IMR-90 (cell line): ENCODE measurements around the gene NPHP4. TPM values are rescaled to one million over a fixed set of nuclear protein-coding genes. Genes with fewer than 3 reads are reported as not detected.

ENCODE experiments used
- ATAC-seq: fragments of 200-7000 bp; cut with Tn5 transposase; 2 replicates; pipeline ENCODE4 v1.9.1; 2020; ENCODE audit warnings: low read depth, mild to moderate bottlenecking, moderate library complexity
- BruUV-seq: library from RNA; stranded (reverse); fragments of 400-500 nt; replicated peaks from 2 replicates; lab custom pipeline; 2021; lab: Mats Ljungman, UMichigan
- CTCF ChIA-PET: fragments of 300-600 bp; formaldehyde crosslinking; extraction: SDS; loops from one replicate; lab custom pipeline; 2021; ENCODE audit warnings: antibody characterized with exemption; lab: Yijun Ruan, JAX
- POLR2A ChIA-PET: fragments of 300-600 bp; sonication (Branson Sonifier 250); formaldehyde crosslinking; loops from one replicate; lab custom pipeline; 2022; ENCODE audit warnings: antibody characterized with exemption; ENCODE audit not compliant: unreplicated experiment; lab: Charles Lee
- DNase-seq: peaks from one replicate; pipeline ENCODE4 v3.0.0; 2013
- H2AFZ ChIP-seq: replicated peaks from 2 replicates; pipeline ENCODE3; 2013; ENCODE audit warnings: low read length, mild to moderate bottlenecking; ENCODE audit not compliant: poor library complexity
- H2AK5ac ChIP-seq: 2 replicates; pipeline ENCODE4 v1.6.1; 2013; ENCODE audit warnings: low read depth, low read length, inconsistent platforms
- H2AK9ac ChIP-seq: replicated peaks from 2 replicates; pipeline ENCODE3; 2013; ENCODE audit warnings: mild to moderate bottlenecking, low read depth, low read length, moderate library complexity; ENCODE audit not compliant: poor library complexity
- H2BK120ac ChIP-seq: 2 replicates; pipeline ENCODE4 v1.6.1; 2013; ENCODE audit warnings: low read depth, low read length, inconsistent platforms
- H2BK15ac ChIP-seq: 3 replicates; pipeline ENCODE4 v1.6.1; 2013; ENCODE audit warnings: low read depth, low read length, inconsistent platforms
- H2BK20ac ChIP-seq: 2 replicates; pipeline ENCODE4 v1.6.1; 2013; ENCODE audit warnings: low read depth, mild to moderate bottlenecking, inconsistent platforms, low read length, moderate library complexity
- H2BK5ac ChIP-seq: 2 replicates; pipeline ENCODE4 v1.6.1; 2013; ENCODE audit warnings: mild to moderate bottlenecking, low read depth, low read length, inconsistent platforms; ENCODE audit not compliant: poor library complexity, severe bottlenecking
- H3K14ac ChIP-seq: replicated peaks from 2 replicates; pipeline ENCODE4 v1.6.1; 2013; ENCODE audit warnings: low read depth, low read length, inconsistent platforms
- H3K18ac ChIP-seq: 2 replicates; pipeline ENCODE4 v1.6.1; 2013; ENCODE audit warnings: low read depth, low read length, control low read depth
- H3K23ac ChIP-seq: 2 replicates; pipeline ENCODE4 v1.6.1; 2013; ENCODE audit warnings: low read depth, low read length, inconsistent platforms
- H3K27ac ChIP-seq: 2 replicates; pipeline ENCODE4 v1.5.1; 2013; ENCODE audit warnings: mild to moderate bottlenecking, control low read depth, low read length; ENCODE audit not compliant: insufficient read depth
- H3K27me3 ChIP-seq: 2 replicates; pipeline ENCODE4 v1.6.1; 2013; ENCODE audit warnings: low read length; ENCODE audit not compliant: control insufficient read depth, insufficient read depth
- H3K36me3 ChIP-seq: 2 replicates; pipeline ENCODE4 v1.6.1; 2013; ENCODE audit warnings: low read length, mixed read lengths; ENCODE audit not compliant: control insufficient read depth, insufficient read depth
- H3K4ac ChIP-seq: 2 replicates; pipeline ENCODE4 v1.6.1; 2013; ENCODE audit warnings: low read depth, low read length, inconsistent platforms
- H3K4me1 ChIP-seq: 2 replicates; pipeline ENCODE4 v1.6.1; 2013; ENCODE audit warnings: low read length, mixed read lengths; ENCODE audit not compliant: control insufficient read depth, insufficient read depth
- H3K4me2 ChIP-seq: 2 replicates; pipeline ENCODE4 v1.6.1; 2013; ENCODE audit warnings: low read depth, mild to moderate bottlenecking, control low read depth, low read length, moderate library complexity
- H3K4me3 ChIP-seq: 2 replicates; pipeline ENCODE4 v1.5.1; 2013; ENCODE audit warnings: low read depth, mild to moderate bottlenecking, control low read depth, low read length, moderate library complexity; ENCODE audit not compliant: insufficient read depth
- H3K56ac ChIP-seq: 2 replicates; pipeline ENCODE4 v1.6.1; 2013; ENCODE audit warnings: low read length, inconsistent platforms; ENCODE audit not compliant: insufficient read depth; ENCODE audit errors: extremely low read depth
- H3K79me1 ChIP-seq, 2 experiments: 2 replicates each; pipeline ENCODE4 v1.6.1; 2013; ENCODE audit warnings: low read length in 2 of 2, inconsistent platforms in 1 of 2, low read depth in 1 of 2
- H3K9ac ChIP-seq: 2 replicates; pipeline ENCODE4 v1.6.1; 2013; ENCODE audit warnings: low read depth, low read length, control low read depth
- H3K9me1 ChIP-seq: 2 replicates; pipeline ENCODE4 v1.6.1; 2013; ENCODE audit warnings: low read length, inconsistent platforms; ENCODE audit not compliant: insufficient read depth
- H3K9me3 ChIP-seq: 2 replicates; pipeline ENCODE4 v1.6.1; 2013; ENCODE audit warnings: low read length; ENCODE audit not compliant: control insufficient read depth, insufficient read depth
- H4K20me1 ChIP-seq: 2 replicates; pipeline ENCODE4 v1.6.1; 2013; ENCODE audit warnings: low read length, inconsistent platforms; ENCODE audit not compliant: insufficient read depth
- H4K5ac ChIP-seq: 2 replicates; pipeline ENCODE4 v1.6.1; 2013; ENCODE audit warnings: mild to moderate bottlenecking, low read depth, low read length, control low read depth
- H4K8ac ChIP-seq, 2 experiments: 2 replicates each; pipeline ENCODE4 v1.6.1; 2013; ENCODE audit warnings: low read depth in 2 of 2, low read length in 2 of 2, control low read depth in 1 of 2, inconsistent platforms in 1 of 2
- H4K91ac ChIP-seq: 2 replicates; pipeline ENCODE4 v1.6.1; 2013; ENCODE audit warnings: low read depth, low read length, inconsistent platforms; ENCODE audit not compliant: insufficient read depth
- BHLHE40 ChIP-seq: fragments of 150-350 bp; IDR thresholded peaks from 2 replicates; pipeline ENCODE4 v1.6.1; 2016; ENCODE audit warnings: mild to moderate bottlenecking, low read depth, low read length
- CEBPB ChIP-seq: IDR thresholded peaks from 2 replicates; pipeline ENCODE4 v1.6.1; 2012; ENCODE audit warnings: low read depth, low read length, improper control_type of control experiment
- CHD1 ChIP-seq: IDR thresholded peaks from 2 replicates; pipeline ENCODE4 v1.6.1; 2012; ENCODE audit warnings: low read depth, low read length, improper control_type of control experiment
- FOS ChIP-seq: fragments of 150-350 bp; IDR thresholded peaks from 2 replicates; pipeline ENCODE4 v1.6.1; 2016; ENCODE audit warnings: low read depth, low read length
- MAZ ChIP-seq: IDR thresholded peaks from 2 replicates; pipeline ENCODE4 v1.6.1; 2012; ENCODE audit warnings: low read depth, mild to moderate bottlenecking, low read length, improper control_type of control experiment, moderate library complexity, borderline replicate concordance
- MXI1 ChIP-seq: IDR thresholded peaks from 2 replicates; pipeline ENCODE4 v1.6.1; 2012; ENCODE audit warnings: low read depth, mild to moderate bottlenecking, low read length, moderate library complexity, borderline replicate concordance
- RCOR1 ChIP-seq: IDR thresholded peaks from 2 replicates; pipeline ENCODE4 v1.6.1; 2012; ENCODE audit warnings: mild to moderate bottlenecking, low read length, improper control_type of control experiment; ENCODE audit not compliant: insufficient replicate concordance
- SMC3 ChIP-seq: fragments of 150-350 bp; IDR thresholded peaks from 2 replicates; pipeline ENCODE4 v1.6.1; 2016; ENCODE audit warnings: low read depth, mild to moderate bottlenecking, antibody characterized with exemption, low read length, moderate library complexity
- WGBS, 2 experiments: methylation state at CpG; one replicate each; pipeline versions ENCODE4 v1.1.5 to v1.1.7; 2013; ENCODE audit warnings: missing lambda C conversion rate in 2 of 2; ENCODE audit not compliant: insufficient read length in 1 of 2; ENCODE audit errors: extremely low coverage in 2 of 2; 5-methylcytosine and 5-hydroxymethylcytosine counted together
- dilution Hi-C: fragments of 300-500 bp; cut with HindIII; formaldehyde crosslinking; loops from one replicate; pipeline ENCODE4 v1.14.3; 2018; ENCODE audit warnings: low sequenced_read_pairs; ENCODE audit not compliant: unreplicated experiment
- in situ Hi-C: fragments of 300-500 bp; cut with MboI; formaldehyde crosslinking; loops from 3 replicates; pipeline ENCODE4 v1.14.3; 2019; ENCODE audit warnings: low sequenced_read_pairs, inconsistent platforms, mixed read lengths
- intact Hi-C: fragments of 100-400 bp; cut with micrococcal nuclease; formaldehyde crosslinking; loops from 2 replicates; pipeline ENCODE4 v1.10.0; 2022
- polyA plus RNA-seq, 3 experiments: library from polyadenylated mRNA; depleted of rRNA; stranded (reverse); fragments of >200 nt; gene quantifications; 2 replicates each; pipeline ENCODE4 v1.2.3, GENCODE V29; 2012; ENCODE audit warnings: low replicate concordance in 1 of 3
- total RNA-seq: library from RNA; depleted of rRNA; stranded (reverse); fragments of >200 nt; gene quantifications from 2 replicates; pipeline ENCODE4 v1.2.3, GENCODE V29; 2012
- TF ChIP-seq, protein P1 (sequence below): fragments of 150-350 bp; IDR thresholded peaks from 2 replicates; pipeline ENCODE4 v1.6.1; 2016; ENCODE audit warnings: low read depth, mild to moderate bottlenecking, low read length, moderate library complexity, borderline replicate concordance
- TF ChIP-seq, protein P2 (sequence below): conservative IDR thresholded peaks from 2 replicates; pipeline ENCODE4 v1.5.1; 2012; ENCODE audit warnings: mild to moderate bottlenecking, low read depth, low read length, improper control_type of control experiment
- TF ChIP-seq, protein P3 (sequence below): fragments of 150-350 bp; IDR thresholded peaks from 2 replicates; pipeline ENCODE4 v1.6.1; 2017; ENCODE audit warnings: mild to moderate bottlenecking, antibody characterized with exemption, low read length, low read depth

Gene NPHP4
- total and polyA plus RNA-seq, 2 of the 4 experiments (the other 2 are of a cell fraction), result 2.0 to 5.5 TPM

DNA sequence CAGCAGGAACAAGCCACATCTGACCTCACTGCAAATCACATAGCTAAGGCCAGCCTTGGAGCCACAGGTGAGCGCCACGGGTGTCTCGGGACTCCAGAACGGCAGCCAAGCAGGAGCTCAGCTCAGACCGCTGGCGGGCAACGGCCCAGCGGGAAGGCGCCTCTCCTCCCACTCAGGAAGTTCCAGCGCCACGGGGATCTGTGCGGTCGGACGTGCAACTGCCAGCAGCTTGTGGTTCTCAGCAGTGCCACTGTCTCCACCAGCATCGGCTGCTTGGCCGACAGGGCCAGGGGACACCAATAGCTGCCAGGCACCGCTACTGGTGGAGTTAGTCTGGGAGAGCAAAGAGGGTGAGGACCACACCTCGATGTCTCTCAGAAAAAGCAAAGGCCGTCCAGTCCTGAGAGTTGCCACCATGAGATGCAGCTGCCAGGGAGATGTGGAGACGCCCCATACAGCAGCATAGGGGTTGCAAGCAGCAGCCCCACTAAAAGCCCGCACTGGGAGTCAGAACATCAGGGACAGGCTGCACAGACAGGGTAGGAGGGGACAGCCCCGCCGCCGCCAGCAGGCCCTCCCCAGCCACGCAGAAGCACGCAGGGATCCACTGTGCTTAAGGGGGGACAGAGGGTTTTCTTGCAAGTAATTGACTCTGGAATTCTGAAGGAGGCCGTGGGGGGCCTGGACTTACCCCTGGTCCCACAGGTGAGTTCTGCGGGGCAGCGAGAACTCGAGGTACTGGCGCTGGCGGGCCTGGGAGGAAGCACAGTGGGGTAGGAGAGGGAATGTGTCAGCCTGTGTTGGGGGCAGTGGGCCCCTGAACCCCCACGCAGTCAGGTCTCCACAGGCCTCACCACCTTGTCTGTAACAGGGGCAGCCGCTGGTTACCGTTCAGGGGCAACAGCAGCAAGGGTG lies 83.5 kb downstream of the NPHP4 start:
- Histone ChIP-seq H4K91ac (no peak overlapping the region), H3K9me3 (no peaks in the 10 kb centered on the region), H3K56ac (no peak overlapping the region), H3K18ac (no peak overlapping the region), H3K9ac (no peak overlapping the region), H3K27ac (no peak overlapping the region), H2BK15ac (no peak overlapping the region), H2BK5ac (no peak overlapping the region), H2AFZ (no peak overlapping the region), H2BK120ac (no peak overlapping the region), H2BK20ac (no peak overlapping the region), H3K9me1 (no peaks in the 10 kb centered on the region), H3K27me3 (no peaks in the 10 kb centered on the region), H2AK9ac (no peak overlapping the region), H2AK5ac (no peak overlapping the region), H4K20me1 (no peaks in the 10 kb centered on the region), H3K36me3 (peaks cover 8% of the 10 kb centered on the region), H3K4me1 (peaks cover 2% of the 10 kb centered on the region; the same call in 1 of the 2 replicates), H4K8ac (no peak overlapping the region), H3K14ac (no peak overlapping the region), H3K4me2 (no peak overlapping the region), H4K5ac (no peak overlapping the region), H3K79me1 (no peaks in the 10 kb centered on the region), H3K4ac (no peak overlapping the region), H3K23ac (no peak overlapping the region), H3K4me3 (no peak overlapping the region)
- TF ChIP-seq FOS (no peak), CHD1 (no peak), RCOR1 (no peak), SMC3 (no peak), CEBPB (no peak), BHLHE40 (no peak), MXI1 (no peak), MAZ (no peak)
- TF ChIP-seq, protein P1, sequence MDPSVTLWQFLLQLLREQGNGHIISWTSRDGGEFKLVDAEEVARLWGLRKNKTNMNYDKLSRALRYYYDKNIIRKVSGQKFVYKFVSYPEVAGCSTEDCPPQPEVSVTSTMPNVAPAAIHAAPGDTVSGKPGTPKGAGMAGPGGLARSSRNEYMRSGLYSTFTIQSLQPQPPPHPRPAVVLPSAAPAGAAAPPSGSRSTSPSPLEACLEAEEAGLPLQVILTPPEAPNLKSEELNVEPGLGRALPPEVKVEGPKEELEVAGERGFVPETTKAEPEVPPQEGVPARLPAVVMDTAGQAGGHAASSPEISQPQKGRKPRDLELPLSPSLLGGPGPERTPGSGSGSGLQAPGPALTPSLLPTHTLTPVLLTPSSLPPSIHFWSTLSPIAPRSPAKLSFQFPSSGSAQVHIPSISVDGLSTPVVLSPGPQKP, result no peak
- TF ChIP-seq, protein P2, sequence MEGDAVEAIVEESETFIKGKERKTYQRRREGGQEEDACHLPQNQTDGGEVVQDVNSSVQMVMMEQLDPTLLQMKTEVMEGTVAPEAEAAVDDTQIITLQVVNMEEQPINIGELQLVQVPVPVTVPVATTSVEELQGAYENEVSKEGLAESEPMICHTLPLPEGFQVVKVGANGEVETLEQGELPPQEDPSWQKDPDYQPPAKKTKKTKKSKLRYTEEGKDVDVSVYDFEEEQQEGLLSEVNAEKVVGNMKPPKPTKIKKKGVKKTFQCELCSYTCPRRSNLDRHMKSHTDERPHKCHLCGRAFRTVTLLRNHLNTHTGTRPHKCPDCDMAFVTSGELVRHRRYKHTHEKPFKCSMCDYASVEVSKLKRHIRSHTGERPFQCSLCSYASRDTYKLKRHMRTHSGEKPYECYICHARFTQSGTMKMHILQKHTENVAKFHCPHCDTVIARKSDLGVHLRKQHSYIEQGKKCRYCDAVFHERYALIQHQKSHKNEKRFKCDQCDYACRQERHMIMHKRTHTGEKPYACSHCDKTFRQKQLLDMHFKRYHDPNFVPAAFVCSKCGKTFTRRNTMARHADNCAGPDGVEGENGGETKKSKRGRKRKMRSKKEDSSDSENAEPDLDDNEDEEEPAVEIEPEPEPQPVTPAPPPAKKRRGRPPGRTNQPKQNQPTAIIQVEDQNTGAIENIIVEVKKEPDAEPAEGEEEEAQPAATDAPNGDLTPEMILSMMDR, result no peak
- TF ChIP-seq, protein P3, sequence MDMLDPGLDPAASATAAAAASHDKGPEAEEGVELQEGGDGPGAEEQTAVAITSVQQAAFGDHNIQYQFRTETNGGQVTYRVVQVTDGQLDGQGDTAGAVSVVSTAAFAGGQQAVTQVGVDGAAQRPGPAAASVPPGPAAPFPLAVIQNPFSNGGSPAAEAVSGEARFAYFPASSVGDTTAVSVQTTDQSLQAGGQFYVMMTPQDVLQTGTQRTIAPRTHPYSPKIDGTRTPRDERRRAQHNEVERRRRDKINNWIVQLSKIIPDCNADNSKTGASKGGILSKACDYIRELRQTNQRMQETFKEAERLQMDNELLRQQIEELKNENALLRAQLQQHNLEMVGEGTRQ, result no peak
- CTCF ChIA-PET, result no interaction called here
- dilution Hi-C loops (no loop called here), in situ Hi-C loops (loop anchor here (25.0 kb wide), 1 partner anchor 1996 kb away; the partner anchor contains the start of gene C1orf174), intact Hi-C loops (no loop called here)
- 90% methylated on average over 20 of the region's 35 CpGs; no CpG with 5 or more reads in 1 of the 2 experiments for WGBS, 2 experiments
- DNase-seq (no peak), ATAC-seq (no peak)
- BruUV-seq, result no TSS peak
- POLR2A ChIA-PET, result no interaction called here
